GM12878 (cell line): ENCODE data around the gene GOSR1. TPM values are rescaled to one million over a fixed set of nuclear protein-coding genes. Genes with fewer than 3 reads are reported as not detected.

ENCODE experiments used
- ATAC-seq: fragments of 200-7000 bp; cut with Tn5 transposase; 3 replicates; pipeline ENCODE4 v1.9.1; 2020; ENCODE audit warnings: mild to moderate bottlenecking, moderate library complexity
- BruUV-seq: library from RNA; stranded (reverse); fragments of 400-500 nt; replicated peaks from 2 replicates; lab custom pipeline; 2021; lab: Mats Ljungman, UMichigan
- CTCF ChIA-PET: fragments of 300-600 bp; sonication (Branson Sonifier 250); formaldehyde crosslinking; extraction: SDS; loops from one replicate; lab custom pipeline; 2021; ENCODE audit warnings: inconsistent platforms; lab: Yijun Ruan, JAX
- POLR2A ChIA-PET: fragments of 350-600 bp; formaldehyde crosslinking; extraction: SDS; loops from one replicate; lab custom pipeline; 2021; ENCODE audit warnings: inconsistent platforms; lab: Charles Lee
- RAD21 ChIA-PET: fragments of 300-600 bp; sonication (Branson Sonifier 250); formaldehyde crosslinking; loops from one replicate; lab custom pipeline; 2023; ENCODE audit warnings: antibody characterized with exemption; ENCODE audit not compliant: unreplicated experiment; lab: Charles Lee
- SMC1A ChIA-PET: fragments of 300-600 bp; sonication (Branson Sonifier 250); formaldehyde crosslinking; loops from one replicate; lab custom pipeline; 2023; ENCODE audit not compliant: unreplicated experiment, uncharacterized antibody; lab: Charles Lee
- DNase-seq: peaks from one replicate; pipeline ENCODE4 v3.0.0-alpha.2; 2011; ENCODE audit warnings: low read depth, low spot score
- FAIRE-seq: peaks from 3 replicates; lab custom pipeline; 2011; peaks lifted over from hg19 to GRCh38; lab: Jason Lieb, UNC
- H2AFZ ChIP-seq: 2 replicates; pipeline ENCODE4 v1.6.0; 2011; ENCODE audit warnings: low read depth, low read length, control low read depth; ENCODE audit not compliant: control insufficient read depth
- H3K27ac ChIP-seq: 2 replicates; pipeline ENCODE4 v1.5.1; 2011; ENCODE audit warnings: control low read depth; ENCODE audit not compliant: control insufficient read depth, insufficient read depth
- H3K27me3 ChIP-seq, 2 experiments: replicated peaks in 1 of 2; 2 replicates each; pipeline versions ENCODE4 v1.6.0 to v1.6.1; 2011; ENCODE audit warnings: low read length in 1 of 2; ENCODE audit not compliant: control insufficient read depth in 2 of 2, insufficient read depth in 2 of 2
- H3K36me3 ChIP-seq, 2 experiments: 2 replicates each; pipeline ENCODE4 v1.5.1; 2011; ENCODE audit warnings: low read length in 1 of 2; ENCODE audit not compliant: control insufficient read depth in 2 of 2, insufficient read depth in 2 of 2
- H3K4me1 ChIP-seq: 2 replicates; pipeline ENCODE4 v1.6.1; 2011; ENCODE audit warnings: mild to moderate bottlenecking, low read length, moderate library complexity, mixed read lengths; ENCODE audit not compliant: control insufficient read depth, insufficient read depth
- H3K4me2 ChIP-seq: 2 replicates; pipeline ENCODE4 v1.6.0; 2011; ENCODE audit warnings: control low read depth; ENCODE audit not compliant: control insufficient read depth, insufficient read depth
- H3K4me3 ChIP-seq: fragments of 200-600 bp; sonication (generic); 2 replicates; pipeline ENCODE4 v1.5.1; 2016
- H3K79me2 ChIP-seq: 2 replicates; pipeline ENCODE4 v1.6.0; 2011; ENCODE audit warnings: low read length; ENCODE audit not compliant: control insufficient read depth, insufficient read depth
- H3K9ac ChIP-seq: 2 replicates; pipeline ENCODE4 v1.8.0; 2011; ENCODE audit warnings: low read length, control low read depth, mixed read lengths; ENCODE audit not compliant: control insufficient read depth, insufficient read depth
- H3K9me3 ChIP-seq: replicated peaks from 3 replicates; pipeline ENCODE4 v1.5.1; 2011; ENCODE audit warnings: mild to moderate bottlenecking, low read length; ENCODE audit not compliant: control insufficient read depth, insufficient read depth
- H4K20me1 ChIP-seq: 2 replicates; pipeline ENCODE4 v1.6.0; 2011; ENCODE audit not compliant: control insufficient read depth, insufficient read depth
- BACH1 ChIP-seq: fragments of 450-650 bp; IDR thresholded peaks from 2 replicates; pipeline ENCODE4 v1.6.1; 2017; ENCODE audit warnings: mild to moderate bottlenecking, borderline replicate concordance
- EGR1 ChIP-seq, 2 experiments: IDR thresholded peaks; 1 replicate in 1 of 2; 2 replicates in 1 of 2; pipeline ENCODE4 v1.6.1; 2011 to 2012; ENCODE audit warnings: low read depth in 2 of 2, low read length in 2 of 2, borderline replicate concordance in 1 of 2, mild to moderate bottlenecking in 1 of 2, moderate library complexity in 1 of 2
- FOXK2 ChIP-seq: fragments of 450-650 bp; IDR thresholded peaks from 2 replicates; pipeline ENCODE4 v1.6.1; 2017; ENCODE audit warnings: mild to moderate bottlenecking, moderate library complexity
- MEF2A ChIP-seq: IDR thresholded peaks from 2 replicates; pipeline ENCODE4 v1.6.1; 2011; ENCODE audit warnings: low read depth, mild to moderate bottlenecking, low read length, moderate library complexity; ENCODE audit not compliant: insufficient read depth
- MTA2 ChIP-seq: fragments of 450-650 bp; IDR thresholded peaks from 2 replicates; pipeline ENCODE4 v1.6.1; 2016; ENCODE audit warnings: low read depth, mild to moderate bottlenecking, moderate library complexity
- NFIC ChIP-seq: IDR thresholded peaks from 2 replicates; pipeline ENCODE4 v1.6.1; 2012; ENCODE audit warnings: low read depth, mild to moderate bottlenecking, inconsistent platforms, low read length, moderate library complexity
- SMAD5 ChIP-seq: IDR thresholded peaks from 2 replicates; pipeline ENCODE4 v1.6.1; 2016; ENCODE audit warnings: antibody characterized with exemption, low read depth
- SUZ12 ChIP-seq: fragments of 200-600 bp; sonication (generic); IDR thresholded peaks from one replicate; pipeline ENCODE4 v1.6.1; 2018; ENCODE audit warnings: antibody characterized with exemption, mild to moderate bottlenecking; ENCODE audit not compliant: unreplicated experiment
- TBL1XR1 ChIP-seq: IDR thresholded peaks from 2 replicates; pipeline ENCODE4 v1.6.1; 2012; ENCODE audit warnings: low read depth, low read length, improper control_type of control experiment
- YY1 ChIP-seq: IDR thresholded peaks from 2 replicates; pipeline ENCODE4 v1.6.1; 2011; ENCODE audit warnings: low read depth, mild to moderate bottlenecking, low read length
- ZSCAN29 ChIP-seq: fragments of 450-650 bp; IDR thresholded peaks from 2 replicates; pipeline ENCODE4 v1.6.1; 2017; ENCODE audit warnings: mild to moderate bottlenecking, moderate library complexity
- WGBS: methylation state at CpG from one replicate; pipeline ENCODE4 v1.1.6; 2016; ENCODE audit warnings: low lambda C conversion rate; ENCODE audit not compliant: insufficient replicate concordance, insufficient coverage; ENCODE audit errors: missing lambda C conversion rate; 5-methylcytosine and 5-hydroxymethylcytosine counted together
- in situ Hi-C: fragments of 300-500 bp; cut with MboI; formaldehyde crosslinking; loops from 9 replicates; pipeline ENCODE4 v1.14.3; 2018; ENCODE audit warnings: mixed read lengths
- intact Hi-C: fragments of 100-400 bp; cut with micrococcal nuclease; formaldehyde crosslinking; loops from one replicate; pipeline ENCODE4 v1.14.2; 2022; ENCODE audit not compliant: unreplicated experiment
- polyA plus RNA-seq, 11 experiments: library from polyadenylated mRNA; depleted of rRNA in 4 of 11; unstranded in 6 of 11; stranded (reverse) in 5 of 11; fragments of >200 nt; fragmentation: Nextera tagmentation in 4 of 11; fragmentation: Illumina TruSeq in 1 of 11; extraction: Ambion mirVana in 4 of 11; extraction: Trizol in 1 of 11; gene quantifications; 1 replicate in 1 of 11; 2 replicates in 10 of 11; pipeline versions ENCODE4 v1.2.1 to v1.2.3, GENCODE V29; 2011 to 2016; ENCODE audit warnings: inconsistent platforms in 2 of 11, missing spikeins in 2 of 11, low read depth in 1 of 11
- total RNA-seq, 4 experiments: library from RNA; depleted of rRNA in 3 of 4; stranded (reverse); fragments of >200 nt in 3 of 4; fragmentation: Illumina TruSeq in 1 of 4; extraction: Trizol in 1 of 4; gene quantifications; 2 replicates each; pipeline versions ENCODE4 v1.2.1 to v1.2.3, GENCODE V29; 2013 to 2021
- TF ChIP-seq, protein P1 (sequence below): IDR thresholded peaks from 2 replicates; pipeline ENCODE4 v1.6.1; 2012; ENCODE audit warnings: low read depth, low read length, improper control_type of control experiment

GOSR1 gene
- total and polyA plus RNA-seq, 10 of the 15 experiments (the other 5 are each of a cell fraction or from before 2014, with no cell fraction given) = 21.4 to 99.3 (median 42.9) TPM

DNA sequence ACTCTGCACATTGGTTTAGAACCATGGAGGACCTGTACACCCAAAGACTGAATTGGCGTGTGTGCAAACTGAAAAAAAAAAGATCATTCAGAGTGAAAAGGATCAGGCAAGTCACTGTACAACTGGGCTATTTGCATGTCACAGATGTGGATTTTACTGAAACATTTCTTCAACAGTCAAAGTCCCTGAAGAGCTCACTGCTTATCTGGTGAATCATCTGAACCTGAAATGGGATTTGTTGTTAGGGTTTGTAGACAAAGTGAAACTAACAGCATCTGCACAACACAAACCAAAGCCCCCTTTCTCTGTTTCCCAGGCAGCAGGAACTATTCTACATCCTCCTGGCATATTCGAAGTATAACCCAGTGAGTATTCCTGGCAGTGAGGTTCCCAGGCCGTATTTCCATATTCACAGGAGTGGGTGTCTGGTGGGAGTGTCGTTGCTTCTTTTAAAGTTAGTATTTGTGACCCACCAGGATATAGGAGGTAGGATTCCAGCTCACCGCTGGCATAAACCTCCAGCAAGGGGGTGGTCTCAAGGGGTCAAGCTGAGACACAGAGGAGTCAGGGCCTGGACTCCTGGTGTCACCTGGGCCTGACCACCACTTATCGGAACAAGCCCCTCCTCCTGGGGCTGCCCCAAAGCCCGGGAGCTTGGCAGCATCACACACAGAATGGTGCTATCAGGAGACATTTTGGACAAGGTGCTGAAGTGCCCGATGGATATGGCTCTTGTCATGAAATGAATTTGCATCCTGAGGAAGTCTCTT lies 80.9 kb downstream of the GOSR1 start:
- ChIA-PET POLR2A (no interaction called here), SMC1A (interaction anchor here (0.6 kb wide), 2 partner anchors 10 to 140 kb away, joined by 3 to 4 read pairs; no protein-coding TSS in a partner anchor)
- FAIRE-seq = no peak

More for the DNA sequence above, 80.9 kb downstream of the GOSR1 start:
- ChIA-PET RAD21 (no interaction called here), CTCF (interaction anchor here (1.2 kb wide), 1 partner anchor 218 kb away, joined by 3 read pairs; no protein-coding TSS in a partner anchor)
- no TSS peak for BruUV-seq
- H3K9me3 ChIP-seq = no peaks in the 10 kb centered on the region
- H3K36me3 ChIP-seq = no peaks in the 10 kb centered on the region
- in situ Hi-C loops (no loop called here), intact Hi-C loops (loop anchor here (5.0 kb wide), 1 partner anchor 216 kb away; no protein-coding TSS in a partner anchor)
- H3K27ac ChIP-seq = no peak overlapping the region
- DNase-seq = no peak
- H3K27me3 ChIP-seq = no peaks in the 10 kb centered on the region; a peak in 1 of 4 replicates
- no peak overlapping the region for H3K9ac ChIP-seq
- 20% methylated on average over 8 of the region's 8 CpGs for WGBS
- H3K4me2 ChIP-seq = peak overlapping the region; percentile 42; the same call in 1 of the 2 replicates
- TF ChIP-seq, protein P1, sequence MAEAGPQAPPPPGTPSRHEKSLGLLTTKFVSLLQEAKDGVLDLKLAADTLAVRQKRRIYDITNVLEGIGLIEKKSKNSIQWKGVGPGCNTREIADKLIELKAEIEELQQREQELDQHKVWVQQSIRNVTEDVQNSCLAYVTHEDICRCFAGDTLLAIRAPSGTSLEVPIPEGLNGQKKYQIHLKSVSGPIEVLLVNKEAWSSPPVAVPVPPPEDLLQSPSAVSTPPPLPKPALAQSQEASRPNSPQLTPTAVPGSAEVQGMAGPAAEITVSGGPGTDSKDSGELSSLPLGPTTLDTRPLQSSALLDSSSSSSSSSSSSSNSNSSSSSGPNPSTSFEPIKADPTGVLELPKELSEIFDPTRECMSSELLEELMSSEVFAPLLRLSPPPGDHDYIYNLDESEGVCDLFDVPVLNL = no peak
- no peak for TF ChIP-seq NFIC
- no peak for TF ChIP-seq FOXK2
- no peak for TF ChIP-seq SUZ12
- TF ChIP-seq ZSCAN29 = no peak
- TF ChIP-seq EGR1 (IDR thresholded peaks at IDR 0.05; ENCODE audit: borderline replicate concordance in 1 of 2, low read depth in 2 of 2, low read length in 2 of 2) = no peak
- no peak for TF ChIP-seq MTA2
- no peak for TF ChIP-seq MEF2A
- TF ChIP-seq SMAD5 = no peak
- TF ChIP-seq BACH1 = no peak
- no peak for TF ChIP-seq YY1
- no peak for TF ChIP-seq TBL1XR1
- H4K20me1 ChIP-seq = no peaks in the 10 kb centered on the region
- H2AFZ ChIP-seq = peak overlapping the region; percentile 23; the same call in 1 of the 2 replicates
- no peak for ATAC-seq
- H3K4me1 ChIP-seq = no peaks in the 10 kb centered on the region
- no peaks in the 10 kb centered on the region for H3K79me2 ChIP-seq
- no peak overlapping the region for H3K4me3 ChIP-seq
